Measurements from ENCODE around the gene PRICKLE1. TPM values are rescaled to one million over a fixed set of nuclear protein-coding genes. Genes with fewer than 3 reads are reported as not detected.

The PRICKLE1 gene
- under 1 TPM; 0.05 to 0.11 TPM for total RNA-seq

GRCh38 chr12:42589465-42590329, at the start of gene PRICKLE1:
Gene PRICKLE1, minus strand, starts transcription at chr12:42589746. Its CDS starts 117,230 bp downstream, at chr12:42472516.
- peak within 1 kb of the TSS; percentile 43 for H3K4me3 Mint-ChIP-seq
- no peak within 1 kb of the TSS for H3K27ac Mint-ChIP-seq
- peak; percentile 24 for DNase-seq
- peaks cover 56% of the 10 kb centered on the region for H3K27me3 Mint-ChIP-seq (ENCODE audit: low read depth)
- ChIA-PET CTCF (no interaction called here), POLR2A (no interaction called here)
- peak; percentile 92 for ATAC-seq
- H3K36me3 Mint-ChIP-seq (ENCODE audit: low read depth), result no peaks in the 10 kb centered on the region
- H3K9me3 Mint-ChIP-seq (ENCODE audit: insufficient read depth), result no peaks in the 10 kb centered on the region
- peaks cover 16% of the 10 kb centered on the region for H3K4me1 Mint-ChIP-seq (ENCODE audit: low read depth)

- Mint-ChIP-seq H3K9me3 (ENCODE audit: insufficient read depth) (no peaks in the 10 kb centered on the region), H3K36me3 (ENCODE audit: low read depth) (no peaks in the 10 kb centered on the region), H3K4me1 (ENCODE audit: low read depth) (no peaks in the 10 kb centered on the region), H3K27me3 (ENCODE audit: low read depth) (no peaks in the 10 kb centered on the region), H3K27ac (no peak overlapping the region), H3K4me3 (no peak overlapping the region)
- ChIA-PET POLR2A (no interaction called here), CTCF (no interaction called here)
- ATAC-seq (no peak), DNase-seq (no peak)
Measured at GRCh38 chr12:42638697-42639096, 49.2 kb upstream of the PRICKLE1 start.

- DNase-seq (no peak), ATAC-seq (no peak)
- H3K4me3 Mint-ChIP-seq, result no peak overlapping the region
- CTCF ChIA-PET, result no interaction called here
- H3K9me3 Mint-ChIP-seq (ENCODE audit: insufficient read depth), result no peaks in the 10 kb centered on the region
- H3K4me1 Mint-ChIP-seq (ENCODE audit: low read depth), result no peaks in the 10 kb centered on the region
- H3K27ac Mint-ChIP-seq, result no peak overlapping the region
- POLR2A ChIA-PET, result no interaction called here
- no peaks in the 10 kb centered on the region for H3K27me3 Mint-ChIP-seq (ENCODE audit: low read depth)
- no peaks in the 10 kb centered on the region for H3K36me3 Mint-ChIP-seq (ENCODE audit: low read depth)
Measured at GRCh38 chr12:42638011-42638410, 48.5 kb upstream of the PRICKLE1 start.

- DNase-seq (no peak), ATAC-seq (no peak)
- ChIA-PET POLR2A (no interaction called here), CTCF (no interaction called here)
- H3K4me1 Mint-ChIP-seq (ENCODE audit: low read depth), result no peaks in the 10 kb centered on the region
- H3K27ac Mint-ChIP-seq, result no peak overlapping the region
- H3K27me3 Mint-ChIP-seq (ENCODE audit: low read depth), result no peaks in the 10 kb centered on the region
- no peaks in the 10 kb centered on the region for H3K9me3 Mint-ChIP-seq (ENCODE audit: insufficient read depth)
- no peak overlapping the region for H3K4me3 Mint-ChIP-seq
- H3K36me3 Mint-ChIP-seq (ENCODE audit: low read depth), result no peaks in the 10 kb centered on the region
Measured at GRCh38 chr12:42636993-42637392, 47.4 kb upstream of the PRICKLE1 start.

GRCh38 chr12:42633594-42633993, 44.0 kb upstream of the PRICKLE1 start:
- no peak for DNase-seq
- no peak for ATAC-seq
- H3K27me3 Mint-ChIP-seq (ENCODE audit: low read depth), result no peaks in the 10 kb centered on the region
- no peaks in the 10 kb centered on the region for H3K4me1 Mint-ChIP-seq (ENCODE audit: low read depth)
- H3K4me3 Mint-ChIP-seq, result no peak overlapping the region
- no peak overlapping the region for H3K27ac Mint-ChIP-seq
- no peaks in the 10 kb centered on the region for H3K36me3 Mint-ChIP-seq (ENCODE audit: low read depth)
- CTCF ChIA-PET, result no interaction called here
- no peaks in the 10 kb centered on the region for H3K9me3 Mint-ChIP-seq (ENCODE audit: insufficient read depth)
- POLR2A ChIA-PET, result no interaction called here

- no peak overlapping the region for H3K27ac Mint-ChIP-seq
- H3K27me3 Mint-ChIP-seq (ENCODE audit: low read depth), result no peaks in the 10 kb centered on the region
- CTCF ChIA-PET, result no interaction called here
- no peaks in the 10 kb centered on the region for H3K4me1 Mint-ChIP-seq (ENCODE audit: low read depth)
- no peaks in the 10 kb centered on the region for H3K36me3 Mint-ChIP-seq (ENCODE audit: low read depth)
- no peak overlapping the region for H3K4me3 Mint-ChIP-seq
- DNase-seq (no peak), ATAC-seq (no peak)
- no peaks in the 10 kb centered on the region for H3K9me3 Mint-ChIP-seq (ENCODE audit: insufficient read depth)
- POLR2A ChIA-PET, result no interaction called here
Measured at GRCh38 chr12:42631513-42631912, 42.0 kb upstream of the PRICKLE1 start.

- POLR2A ChIA-PET, result no interaction called here
- Mint-ChIP-seq H3K4me3 (no peak overlapping the region), H3K4me1 (ENCODE audit: low read depth) (no peaks in the 10 kb centered on the region), H3K36me3 (ENCODE audit: low read depth) (no peaks in the 10 kb centered on the region), H3K27me3 (ENCODE audit: low read depth) (no peaks in the 10 kb centered on the region), H3K9me3 (ENCODE audit: insufficient read depth) (no peaks in the 10 kb centered on the region), H3K27ac (no peak overlapping the region)
- CTCF ChIA-PET, result no interaction called here
- DNase-seq (no peak), ATAC-seq (no peak)
Measured at GRCh38 chr12:42630314-42630713, 40.8 kb upstream of the PRICKLE1 start.

GRCh38 chr12:42627151-42627550, 37.6 kb upstream of the PRICKLE1 start:
- Mint-ChIP-seq H3K9me3 (ENCODE audit: insufficient read depth) (peaks cover 1% of the 10 kb centered on the region), H3K27me3 (ENCODE audit: low read depth) (no peaks in the 10 kb centered on the region), H3K4me1 (ENCODE audit: low read depth) (no peaks in the 10 kb centered on the region), H3K4me3 (no peak overlapping the region), H3K36me3 (ENCODE audit: low read depth) (no peaks in the 10 kb centered on the region), H3K27ac (no peak overlapping the region)
- DNase-seq (no peak), ATAC-seq (no peak)
- CTCF ChIA-PET, result no interaction called here
- POLR2A ChIA-PET, result no interaction called here

- no peak overlapping the region for H3K27ac Mint-ChIP-seq
- no peaks in the 10 kb centered on the region for H3K4me1 Mint-ChIP-seq (ENCODE audit: low read depth)
- H3K36me3 Mint-ChIP-seq (ENCODE audit: low read depth), result no peaks in the 10 kb centered on the region
- ChIA-PET POLR2A (no interaction called here), CTCF (no interaction called here)
- no peak for ATAC-seq
- H3K9me3 Mint-ChIP-seq (ENCODE audit: insufficient read depth), result peaks cover 4% of the 10 kb centered on the region
- H3K4me3 Mint-ChIP-seq, result no peak overlapping the region
- no peak for DNase-seq
- H3K27me3 Mint-ChIP-seq (ENCODE audit: low read depth), result no peaks in the 10 kb centered on the region
Measured at GRCh38 chr12:42625611-42626010, 36.1 kb upstream of the PRICKLE1 start.

GRCh38 chr12:42617622-42618021, 28.1 kb upstream of the PRICKLE1 start:
- Mint-ChIP-seq H3K27ac (no peak overlapping the region), H3K4me3 (no peak overlapping the region), H3K9me3 (ENCODE audit: insufficient read depth) (peaks cover 16% of the 10 kb centered on the region), H3K27me3 (ENCODE audit: low read depth) (no peaks in the 10 kb centered on the region), H3K36me3 (ENCODE audit: low read depth) (no peaks in the 10 kb centered on the region), H3K4me1 (ENCODE audit: low read depth) (no peaks in the 10 kb centered on the region)
- POLR2A ChIA-PET, result interaction anchor here (0.5 kb wide), 1 partner anchor 125 kb away, joined by 4 read pairs; no protein-coding TSS in a partner anchor
- DNase-seq (no peak), ATAC-seq (no peak)
- CTCF ChIA-PET, result no interaction called here

- Mint-ChIP-seq H3K9me3 (ENCODE audit: insufficient read depth) (peaks cover 12% of the 10 kb centered on the region), H3K27me3 (ENCODE audit: low read depth) (no peaks in the 10 kb centered on the region), H3K4me3 (no peak overlapping the region), H3K27ac (no peak overlapping the region), H3K36me3 (ENCODE audit: low read depth) (no peaks in the 10 kb centered on the region), H3K4me1 (ENCODE audit: low read depth) (no peaks in the 10 kb centered on the region)
- ATAC-seq, result no peak
- DNase-seq, result no peak
- CTCF ChIA-PET, result no interaction called here
- POLR2A ChIA-PET, result no interaction called here
Measured at GRCh38 chr12:42615006-42615405, 25.5 kb upstream of the PRICKLE1 start.

- no peak overlapping the region for H3K27ac Mint-ChIP-seq
- no peak overlapping the region for H3K4me3 Mint-ChIP-seq
- H3K9me3 Mint-ChIP-seq (ENCODE audit: insufficient read depth), result peaks cover 3% of the 10 kb centered on the region
- ChIA-PET CTCF (no interaction called here), POLR2A (no interaction called here)
- H3K4me1 Mint-ChIP-seq (ENCODE audit: low read depth), result no peaks in the 10 kb centered on the region
- ATAC-seq (no peak), DNase-seq (no peak)
- H3K36me3 Mint-ChIP-seq (ENCODE audit: low read depth), result no peaks in the 10 kb centered on the region
- H3K27me3 Mint-ChIP-seq (ENCODE audit: low read depth), result no peaks in the 10 kb centered on the region
Measured at GRCh38 chr12:42612231-42612613, 22.7 kb upstream of the PRICKLE1 start.

Data from activated CD8-positive, alpha-beta T cell treated with anti-CD3 and anti-CD28 coated beads, Interleukin-2, amount 10 ng/mL, durations not matched to agents 7 days and 5 days (primary cell).